HepG2 (cell line): ENCODE results near the gene SDC1. TPM values are rescaled to one million over a fixed set of nuclear protein-coding genes. Genes with fewer than 3 reads are reported as not detected.

Source experiments
- HDAC2 ChIP-seq: sonication (generic); formaldehyde crosslinking; IDR thresholded peaks from 2 replicates; pipeline ENCODE4 v1.4.0; 2020; ENCODE audit warnings: missing genetic modification reagents
- HMG20A ChIP-seq: IDR thresholded peaks from 2 replicates; pipeline ENCODE4 v1.6.1; 2016; ENCODE audit warnings: borderline replicate concordance
- MED1 ChIP-seq: sonication (generic); formaldehyde crosslinking; IDR thresholded peaks from 2 replicates; pipeline ENCODE4 v1.4.0; 2020; ENCODE audit warnings: missing genetic modification reagents
- NR2F6 ChIP-seq, 2 experiments: IDR thresholded peaks; 2 replicates each; pipeline ENCODE4 v1.6.1; 2016; ENCODE audit warnings: antibody characterized with exemption in 1 of 2, mild to moderate bottlenecking in 1 of 2
- PAXIP1 ChIP-seq: sonication (generic); formaldehyde crosslinking; conservative IDR thresholded peaks from 2 replicates; pipeline ENCODE4 v1.4.0; 2020; ENCODE audit warnings: mild to moderate bottlenecking, missing genetic modification reagents, moderate library complexity
- PITX1 ChIP-seq: sonication (generic); formaldehyde crosslinking; IDR thresholded peaks from 2 replicates; pipeline ENCODE4 v1.5.1; 2020; ENCODE audit warnings: mild to moderate bottlenecking, missing genetic modification reagents
- RARA ChIP-seq: IDR thresholded peaks from 2 replicates; pipeline ENCODE4 v1.6.1; 2016; ENCODE audit warnings: missing genetic modification reagents, missing compliant biosample characterization
- RXRA ChIP-seq: sonication (generic); formaldehyde crosslinking; IDR thresholded peaks from 2 replicates; pipeline ENCODE4 v1.5.1; 2020; ENCODE audit warnings: missing genetic modification reagents
- ZFP36 ChIP-seq: fragments of 150-350 bp; IDR thresholded peaks from 2 replicates; pipeline ENCODE4 v1.6.1; 2018; ENCODE audit warnings: borderline replicate concordance, low read length, low read depth; ENCODE audit not compliant: partially characterized antibody
- ZFY ChIP-seq: sonication (generic); formaldehyde crosslinking; IDR thresholded peaks from 2 replicates; pipeline ENCODE4 v1.4.0; 2020; ENCODE audit warnings: missing genetic modification reagents
- polyA plus RNA-seq, 8 experiments: library from polyadenylated mRNA; depleted of rRNA in 3 of 8; stranded (reverse) in 7 of 8; unstranded in 1 of 8; fragments of >200 nt; fragmentation: Illumina TruSeq in 4 of 8; extraction: Trizol in 4 of 8; gene quantifications; 2 replicates each; pipeline versions ENCODE4 v1.2.1 to v1.2.3, GENCODE V29; 2011 to 2016; ENCODE audit warnings: low read depth in 4 of 8, missing spikeins in 1 of 8, mixed read lengths in 1 of 8; ENCODE audit not compliant: insufficient read depth in 1 of 8
- total RNA-seq, 5 experiments: library from RNA; depleted of rRNA; stranded (reverse); fragments of >200 nt; fragmentation: Illumina TruSeq; extraction: Trizol; gene quantifications; 2 replicates each; pipeline ENCODE4 v1.2.3, GENCODE V29; 2016; ENCODE audit warnings: low read depth in 1 of 5
- TF ChIP-seq, protein P1 (sequence below): sonication (generic); formaldehyde crosslinking; IDR thresholded peaks from 2 replicates; pipeline ENCODE4 v1.5.0; 2020; ENCODE audit warnings: mild to moderate bottlenecking, missing genetic modification reagents, borderline replicate concordance

The SDC1 gene
- total and polyA plus RNA-seq, 2 of the 13 experiments (the other 11 are each of a cell fraction or from before 2014, with no cell fraction given), result 108 to 119 TPM

DNA sequence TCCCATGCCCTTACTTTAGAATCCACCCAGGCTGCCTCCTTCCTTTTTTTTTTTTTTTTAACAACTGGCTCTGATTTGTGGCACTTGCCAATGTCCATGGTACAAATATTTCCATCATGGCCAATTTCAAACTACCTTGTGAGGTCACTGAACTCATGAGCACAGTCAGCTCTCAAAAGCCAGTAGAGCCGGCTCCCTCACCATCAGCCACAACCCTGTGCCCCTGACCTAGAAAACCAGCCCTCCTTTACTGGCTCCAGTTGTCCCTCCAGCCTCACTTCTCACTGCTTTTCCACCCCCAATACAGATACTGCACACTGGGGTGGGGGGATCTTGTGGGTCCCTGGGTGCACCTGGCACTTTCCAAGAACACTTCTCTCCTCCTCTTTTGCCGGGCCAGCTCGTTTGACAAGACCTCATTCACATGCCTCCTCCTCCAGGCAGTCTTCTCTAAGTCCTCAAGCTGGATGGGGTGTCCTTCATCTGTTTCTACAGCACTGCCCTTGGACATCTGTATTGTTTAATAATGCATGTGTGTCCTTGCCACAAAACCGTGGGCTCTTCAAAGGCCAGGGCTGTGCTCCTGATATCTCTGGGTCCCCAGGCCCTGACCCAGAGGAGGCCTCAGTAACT lies 35.5 kb downstream of the SDC1 start (continued):
- TF ChIP-seq NR2F6 (IDR thresholded peaks at IDR 0.05) (0 out of 2 replicates have a peak, but pooled peaks have one; percentile 18), NR2F6 (CRISPR knock-in tag; IDR thresholded peaks at IDR 0.05) (0 out of 2 replicates have a peak, but pooled peaks have one; percentile 15), HMG20A (CRISPR knock-in tag) (peak; percentile 48; the same call in 1 of the 2 replicates), ZFY (CRISPR knock-in tag) (0 out of 2 replicates have a peak, but pooled peaks have one; percentile 6), ZFP36 (peak; percentile 76), RARA (peak; percentile 56), RXRA (CRISPR knock-in tag) (0 out of 2 replicates have a peak, but pooled peaks have one; percentile 2), PITX1 (CRISPR knock-in tag) (0 out of 2 replicates have a peak, but pooled peaks have one; percentile 6), MED1 (CRISPR knock-in tag) (no peak), PAXIP1 (CRISPR knock-in tag) (0 out of 2 replicates have a peak, but pooled peaks have one; percentile 14), HDAC2 (CRISPR knock-in tag) (0 out of 2 replicates have a peak, but pooled peaks have one; percentile 15)
- TF ChIP-seq, protein P1, sequence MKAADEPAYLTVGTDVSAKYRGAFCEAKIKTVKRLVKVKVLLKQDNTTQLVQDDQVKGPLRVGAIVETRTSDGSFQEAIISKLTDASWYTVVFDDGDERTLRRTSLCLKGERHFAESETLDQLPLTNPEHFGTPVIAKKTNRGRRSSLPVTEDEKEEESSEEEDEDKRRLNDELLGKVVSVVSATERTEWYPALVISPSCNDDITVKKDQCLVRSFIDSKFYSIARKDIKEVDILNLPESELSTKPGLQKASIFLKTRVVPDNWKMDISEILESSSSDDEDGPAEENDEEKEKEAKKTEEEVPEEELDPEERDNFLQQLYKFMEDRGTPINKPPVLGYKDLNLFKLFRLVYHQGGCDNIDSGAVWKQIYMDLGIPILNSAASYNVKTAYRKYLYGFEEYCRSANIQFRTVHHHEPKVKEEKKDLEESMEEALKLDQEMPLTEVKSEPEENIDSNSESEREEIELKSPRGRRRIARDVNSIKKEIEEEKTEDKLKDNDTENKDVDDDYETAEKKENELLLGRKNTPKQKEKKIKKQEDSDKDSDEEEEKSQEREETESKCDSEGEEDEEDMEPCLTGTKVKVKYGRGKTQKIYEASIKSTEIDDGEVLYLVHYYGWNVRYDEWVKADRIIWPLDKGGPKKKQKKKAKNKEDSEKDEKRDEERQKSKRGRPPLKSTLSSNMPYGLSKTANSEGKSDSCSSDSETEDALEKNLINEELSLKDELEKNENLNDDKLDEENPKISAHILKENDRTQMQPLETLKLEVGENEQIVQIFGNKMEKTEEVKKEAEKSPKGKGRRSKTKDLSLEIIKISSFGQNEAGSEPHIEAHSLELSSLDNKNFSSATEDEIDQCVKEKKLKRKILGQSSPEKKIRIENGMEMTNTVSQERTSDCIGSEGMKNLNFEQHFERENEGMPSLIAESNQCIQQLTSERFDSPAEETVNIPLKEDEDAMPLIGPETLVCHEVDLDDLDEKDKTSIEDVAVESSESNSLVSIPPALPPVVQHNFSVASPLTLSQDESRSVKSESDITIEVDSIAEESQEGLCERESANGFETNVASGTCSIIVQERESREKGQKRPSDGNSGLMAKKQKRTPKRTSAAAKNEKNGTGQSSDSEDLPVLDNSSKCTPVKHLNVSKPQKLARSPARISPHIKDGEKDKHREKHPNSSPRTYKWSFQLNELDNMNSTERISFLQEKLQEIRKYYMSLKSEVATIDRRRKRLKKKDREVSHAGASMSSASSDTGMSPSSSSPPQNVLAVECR, result peak; percentile 25; the same call in 1 of the 2 replicates
